Upper lobe of left lung (tissue), 6 donors: ENCODE results near the gene SGCE. TPM values are rescaled to one million over a fixed set of nuclear protein-coding genes. Genes with fewer than 3 reads are reported as not detected.

Experiments
- ATAC-seq, 2 donors: fragments of 200-7000 bp; cut with Tn5 transposase; one replicate each; pipeline ENCODE4 v1.9.1; 2022; ENCODE audit warnings: mild to moderate bottlenecking in 2 of 2, moderate library complexity in 2 of 2; ENCODE audit not compliant: low FRiP score in 2 of 2
- DNase-seq, 2 donors: peaks; one replicate each; pipeline ENCODE4 v3.0.0-alpha.2; 2019 to 2020
- H3K27ac ChIP-seq, 4 donors: fragments of 200-600 bp; sonication (generic); one replicate each; pipeline ENCODE4 v1.5.1; 2016 to 2019
- H3K27me3 ChIP-seq, 4 donors: fragments of 200-600 bp; sonication (generic); one replicate each; pipeline ENCODE4 v1.5.1; 2017 to 2019
- H3K36me3 ChIP-seq, 4 donors: fragments of 200-600 bp; sonication (generic); one replicate each; pipeline ENCODE4 v1.5.1; 2016 to 2019
- H3K4me1 ChIP-seq, 4 donors: fragments of 200-600 bp; sonication (generic); one replicate each; pipeline ENCODE4 v1.5.1; 2018 to 2019
- H3K4me3 ChIP-seq, 4 donors: fragments of 200-600 bp; sonication (generic); one replicate each; pipeline ENCODE4 v1.5.1; 2017 to 2019; ENCODE audit warnings: mild to moderate bottlenecking in 2 of 4, moderate library complexity in 1 of 4
- H3K9me3 ChIP-seq, 4 donors: fragments of 200-600 bp; sonication (generic); one replicate each; pipeline ENCODE4 v1.5.1; 2018 to 2019
- CTCF ChIP-seq, 6 experiments: fragments of 450-650 bp in 4 of 6; fragments of 200-600 bp in 2 of 6; sonication (generic) in 2 of 6; IDR thresholded peaks; one replicate each; pipeline ENCODE4 v1.5.1; 2016 to 2019; ENCODE audit warnings: antibody characterized with exemption in 6 of 6
- EP300 ChIP-seq, 4 donors: sonication (generic); formaldehyde crosslinking; IDR thresholded peaks; one replicate each; pipeline ENCODE4 v1.5.1; 2017; ENCODE audit warnings: antibody characterized with exemption in 4 of 4, control low read depth in 2 of 4
- POLR2A ChIP-seq, 4 donors: fragments of 450-650 bp; IDR thresholded peaks; one replicate each; pipeline ENCODE4 v1.5.1; 2016 to 2017; ENCODE audit warnings: antibody characterized with exemption in 4 of 4, mild to moderate bottlenecking in 2 of 4
- POLR2AphosphoS5 ChIP-seq, 2 donors: sonication (generic); formaldehyde crosslinking; IDR thresholded peaks; one replicate each; pipeline ENCODE4 v1.5.1; 2017; ENCODE audit warnings: antibody characterized with exemption in 2 of 2
- WGBS, 2 donors: methylation state at CpG; one replicate each; pipeline ENCODE4 v1.1.5; 2017 to 2018; 5-methylcytosine and 5-hydroxymethylcytosine counted together
- total RNA-seq, 6 donors: library from RNA; depleted of rRNA in 4 of 6; stranded (reverse); fragments of >200 nt in 4 of 6; gene quantifications; one replicate each; pipeline versions ENCODE4 v1.1.0 to v1.2.1, GENCODE V29; 2016 to 2021
- donor health status: DM: no; HTN: no; CAD: no; lungs with moderate emphysema.
- donor health status: DM: no; HTN: yes; CAD: no; lungs with severe emphysema.

SGCE gene
- total RNA-seq, 6 donors from 2014 or later, result 42.8 to 136 (median 68.1) TPM

GRCh38 chr7:94649450-94649849 is 6.5 kb downstream of the SGCE start:
- TF ChIP-seq POLR2AphosphoS5 (IDR thresholded peaks at IDR 0.05) (no peak), CTCF (IDR thresholded peaks at IDR 0.05) (no peak), EP300 (IDR thresholded peaks at IDR 0.05) (no peak), POLR2A (IDR thresholded peaks at IDR 0.05) (no peak)
- H3K27me3 ChIP-seq, result no peaks in the 10 kb centered on the region
- H3K4me3 ChIP-seq, result no peak overlapping the region
- DNase-seq, result no peak
- H3K4me1 ChIP-seq, result peaks cover 0 to 9% (median 2%) of the 10 kb centered on the region in 4 donors
- H3K27ac ChIP-seq, result no peak overlapping the region
- ATAC-seq, result no peak
- H3K9me3 ChIP-seq, result no peaks in the 10 kb centered on the region
- WGBS, 2 donors, result 60 to 82% methylated on average over 4 of the region's 4 CpGs
- no peaks in the 10 kb centered on the region for H3K36me3 ChIP-seq

GRCh38 chr7:94648731-94649130 is 7.2 kb downstream of the SGCE start:
- ATAC-seq, result no peak
- Histone ChIP-seq H3K27me3 (no peaks in the 10 kb centered on the region), H3K4me3 (no peak overlapping the region), H3K27ac (no peak overlapping the region), H3K36me3 (no peaks in the 10 kb centered on the region), H3K4me1 (peaks cover 0 to 6% (median 0%) of the 10 kb centered on the region in 4 donors), H3K9me3 (no peaks in the 10 kb centered on the region)
- 87% methylated on average over 5 of the region's 5 CpGs for WGBS, 2 donors
- DNase-seq, result no peak
- TF ChIP-seq POLR2A (IDR thresholded peaks at IDR 0.05), result no peak
- TF ChIP-seq EP300 (IDR thresholded peaks at IDR 0.05), result no peak

GRCh38 chr7:94647295-94647694 is 8.6 kb downstream of the SGCE start:
- WGBS, 2 donors, result 85 to 91% methylated on average over 3 of the region's 3 CpGs
- Histone ChIP-seq H3K27ac (no peak overlapping the region), H3K27me3 (no peaks in the 10 kb centered on the region), H3K9me3 (no peaks in the 10 kb centered on the region), H3K4me3 (no peak overlapping the region), H3K36me3 (no peaks in the 10 kb centered on the region), H3K4me1 (peaks cover 0 to 6% (median 0%) of the 10 kb centered on the region in 4 donors)
- no peak for DNase-seq
- no peak for TF ChIP-seq CTCF (IDR thresholded peaks at IDR 0.05)
- ATAC-seq, result no peak

- 79 to 88% methylated on average over 3 of the region's 3 CpGs for WGBS, 2 donors
- Histone ChIP-seq H3K27me3 (no peaks in the 10 kb centered on the region), H3K4me1 (no peaks in the 10 kb centered on the region), H3K27ac (no peak overlapping the region), H3K4me3 (no peak overlapping the region), H3K36me3 (no peaks in the 10 kb centered on the region), H3K9me3 (no peaks in the 10 kb centered on the region)
- no peak for DNase-seq
- TF ChIP-seq POLR2AphosphoS5 (IDR thresholded peaks at IDR 0.05) (no peak), EP300 (IDR thresholded peaks at IDR 0.05) (no peak), POLR2A (IDR thresholded peaks at IDR 0.05) (no peak), CTCF (IDR thresholded peaks at IDR 0.05) (no peak)
- no peak for ATAC-seq
Measured at GRCh38 chr7:94643771-94644545, 12.0 kb downstream of the SGCE start.

- no peaks in the 10 kb centered on the region for H3K36me3 ChIP-seq
- no peak overlapping the region for H3K4me3 ChIP-seq
- no peaks in the 10 kb centered on the region for H3K27me3 ChIP-seq
- no peak overlapping the region for H3K27ac ChIP-seq
- 91 to 97% methylated on average over 2 of the region's 2 CpGs for WGBS, 2 donors
- no peak for TF ChIP-seq CTCF (IDR thresholded peaks at IDR 0.05)
- no peak for TF ChIP-seq POLR2A (IDR thresholded peaks at IDR 0.05)
- no peak for TF ChIP-seq EP300 (IDR thresholded peaks at IDR 0.05)
- no peak for TF ChIP-seq POLR2AphosphoS5 (IDR thresholded peaks at IDR 0.05)
- no peaks in the 10 kb centered on the region for H3K9me3 ChIP-seq
- DNase-seq (no peak), ATAC-seq (no peak)
- H3K4me1 ChIP-seq, result no peaks in the 10 kb centered on the region
Measured at GRCh38 chr7:94642838-94643653, 12.9 kb downstream of the SGCE start.
